GM12891 (cell line): ENCODE data around the gene DACH1.

Experiments
- DNase-seq: peaks from one replicate; pipeline ENCODE4 v3.0.0; 2011; ENCODE audit warnings: low spot score; ENCODE audit not compliant: insufficient read length
- FAIRE-seq: peaks from 2 replicates; lab custom pipeline; 2011; peaks lifted over from hg19 to GRCh38; lab: Jason Lieb, UNC
- PAX5 ChIP-seq: IDR thresholded peaks from 2 replicates; pipeline ENCODE4 v1.6.1; 2011; ENCODE audit warnings: low read length, moderate library complexity, mild to moderate bottlenecking; ENCODE audit not compliant: insufficient read depth, severe bottlenecking
- POLR2A ChIP-seq: IDR thresholded peaks from 2 replicates; pipeline ENCODE4 v1.6.1; 2011; ENCODE audit warnings: low read depth, low read length, control low read depth
- POLR2AphosphoS5 ChIP-seq: IDR thresholded peaks from 2 replicates; pipeline ENCODE4 v1.6.1; 2011; ENCODE audit warnings: low read depth, low read length, control low read depth
- POU2F2 ChIP-seq: IDR thresholded peaks from 2 replicates; pipeline ENCODE4 v1.6.1; 2011; ENCODE audit warnings: low read depth, mild to moderate bottlenecking, control low read depth, low read length, moderate library complexity
- SPI1 ChIP-seq: IDR thresholded peaks from 2 replicates; pipeline ENCODE4 v1.6.1; 2011; ENCODE audit warnings: low read depth, low read length, control low read depth
- TAF1 ChIP-seq: IDR thresholded peaks from 2 replicates; pipeline ENCODE4 v1.6.1; 2011; ENCODE audit warnings: low read depth, low read length, control low read depth

The DACH1 gene

DNA sequence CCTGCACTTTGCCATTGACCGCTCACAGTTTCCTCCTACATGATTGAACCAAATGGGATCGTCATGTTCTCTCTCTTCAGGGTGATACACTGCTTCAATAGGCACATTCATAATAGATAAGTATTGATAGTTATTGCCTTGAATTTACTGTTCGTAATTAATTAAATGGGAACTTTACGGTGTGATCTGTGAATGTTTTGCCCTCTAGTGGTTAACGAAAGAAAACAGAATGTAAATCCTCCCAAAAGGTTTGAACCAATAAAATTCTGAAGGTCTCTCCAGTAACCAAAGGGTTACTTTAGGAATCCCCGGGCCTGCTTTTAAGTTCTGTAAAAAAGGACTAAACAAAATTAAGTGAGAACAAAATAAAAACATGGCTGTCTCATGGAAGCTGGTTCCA lies 389.3 kb downstream of the DACH1 start:
- DNase-seq (no peak), FAIRE-seq (no peak)
- TF ChIP-seq POU2F2 (no peak), SPI1 (no peak), POLR2A (no peak), TAF1 (no peak), PAX5 (no peak), POLR2AphosphoS5 (no peak)

DNA sequence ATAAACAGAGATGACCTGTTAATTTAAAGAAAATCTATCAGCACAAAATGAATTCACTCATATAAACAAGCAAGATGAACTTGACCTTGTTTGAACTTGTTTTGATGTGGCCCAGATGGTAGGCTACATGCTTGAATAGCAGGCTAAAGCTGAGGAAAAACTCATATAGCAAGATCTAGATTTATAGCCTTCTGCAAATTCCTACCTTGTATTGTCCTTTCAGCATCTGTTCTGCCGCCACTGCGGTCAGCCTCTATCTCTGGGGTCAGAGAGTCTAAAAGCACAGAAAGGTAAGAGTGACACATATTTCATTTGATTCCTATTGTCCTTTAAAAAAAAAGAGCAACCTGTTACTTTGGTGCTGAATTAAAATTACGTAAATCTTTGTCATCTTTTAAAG lies 392.1 kb downstream of the DACH1 start:
- no peak for FAIRE-seq
- DNase-seq: no peak
- no peak for TF ChIP-seq SPI1
- TF ChIP-seq TAF1: no peak
- TF ChIP-seq POU2F2: no peak
- TF ChIP-seq PAX5: no peak
- TF ChIP-seq POLR2AphosphoS5: no peak
- no peak for TF ChIP-seq POLR2A

GRCh38 chr13:71469626-71470025 lies 397.4 kb downstream of the DACH1 start:
- FAIRE-seq: no peak
- TF ChIP-seq SPI1 (no peak), POLR2AphosphoS5 (no peak), PAX5 (no peak), TAF1 (no peak), POU2F2 (no peak), POLR2A (no peak)
- no peak for DNase-seq

DNA sequence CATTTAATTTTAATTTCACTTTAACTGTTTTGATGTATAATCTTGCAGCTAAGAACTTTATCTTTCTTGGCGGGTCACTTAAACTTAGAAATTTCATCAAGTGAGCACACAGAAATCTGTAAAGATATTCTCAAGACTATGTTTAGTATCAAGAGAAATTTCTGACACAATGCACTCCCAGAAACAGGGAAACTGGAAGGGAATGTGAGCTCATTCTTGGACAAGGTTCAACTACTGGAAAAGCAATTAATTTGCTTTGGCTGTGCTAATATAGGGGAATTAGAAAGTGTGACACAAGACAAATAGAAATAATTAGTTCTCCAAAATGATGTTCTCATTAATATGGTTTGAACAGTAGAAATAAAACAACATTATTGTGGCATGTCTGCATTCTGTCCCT lies 402.3 kb downstream of the DACH1 start:
- FAIRE-seq: no peak
- TF ChIP-seq POLR2A (no peak), POU2F2 (no peak), PAX5 (no peak), SPI1 (no peak), POLR2AphosphoS5 (no peak), TAF1 (no peak)
- no peak for DNase-seq

- DNase-seq (no peak), FAIRE-seq (no peak)
- TF ChIP-seq SPI1 (no peak), POLR2AphosphoS5 (no peak), TAF1 (no peak), PAX5 (no peak), POU2F2 (no peak), POLR2A (no peak)
Measured at GRCh38 chr13:71461892-71462291, 405.1 kb downstream of the DACH1 start.

DNA sequence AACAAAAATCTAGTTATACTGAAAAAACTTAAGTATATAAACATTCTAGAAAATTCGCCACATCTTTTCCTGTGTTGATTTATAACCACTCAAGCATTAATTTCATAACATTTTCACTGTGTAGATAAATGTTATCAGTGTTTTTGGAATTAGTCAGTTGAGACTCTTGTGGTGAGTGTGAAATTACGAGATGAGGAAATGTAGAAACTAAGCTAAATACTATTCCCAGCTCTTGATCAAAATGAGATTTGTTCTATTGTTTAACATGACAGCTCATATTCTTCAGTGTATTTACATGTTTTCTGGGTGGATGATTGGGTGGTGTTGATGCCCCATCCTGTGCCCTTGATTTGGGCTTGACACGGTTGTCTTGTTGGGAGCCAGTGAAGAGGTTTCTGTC lies 406.8 kb downstream of the DACH1 start:
- TF ChIP-seq POLR2A (no peak), TAF1 (no peak), POU2F2 (no peak), SPI1 (no peak), PAX5 (no peak), POLR2AphosphoS5 (no peak)
- FAIRE-seq (no peak), DNase-seq (no peak)

DNA sequence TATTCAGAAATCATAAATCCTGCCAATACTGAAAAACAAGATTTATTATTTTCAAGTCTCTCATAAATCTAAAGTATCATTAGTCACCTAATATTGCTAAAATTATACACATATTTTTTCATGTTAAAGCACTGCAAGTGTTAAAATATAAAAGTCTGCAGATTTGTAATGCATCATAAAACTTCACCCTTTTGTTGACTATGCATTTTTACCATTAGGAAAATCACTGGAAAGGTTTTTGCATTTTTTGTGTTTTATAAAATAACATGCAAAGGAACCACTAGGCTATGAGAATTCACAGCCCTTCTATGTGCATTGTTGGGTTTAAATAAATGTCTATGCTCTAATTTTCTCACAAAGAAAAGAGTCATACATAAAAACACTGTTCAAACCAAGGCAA lies 407.3 kb downstream of the DACH1 start:
- no peak for FAIRE-seq
- DNase-seq: no peak
- TF ChIP-seq TAF1 (no peak), POLR2AphosphoS5 (no peak), POLR2A (no peak), SPI1 (no peak), POU2F2 (no peak), PAX5 (no peak)

DNA sequence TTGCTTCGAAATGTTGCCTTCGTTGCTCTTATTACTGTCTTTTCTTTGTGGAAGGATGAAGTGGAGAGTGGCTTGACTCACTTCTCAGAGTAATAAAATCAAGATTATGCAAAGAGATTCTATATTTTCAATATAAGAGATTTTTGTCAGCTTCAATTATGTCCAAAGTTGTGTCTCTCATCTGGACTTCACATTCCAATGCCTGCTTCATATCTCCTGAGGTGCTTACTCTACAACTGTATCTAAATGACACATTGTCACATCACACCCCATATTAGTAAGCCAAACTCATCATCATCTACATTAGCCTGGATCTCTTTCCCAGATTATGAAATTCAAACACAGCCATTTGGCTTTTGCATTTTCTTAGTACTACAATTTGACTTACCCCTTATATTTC lies 409.4 kb downstream of the DACH1 start:
- no peak for FAIRE-seq
- no peak for TF ChIP-seq POU2F2
- TF ChIP-seq POLR2AphosphoS5: no peak
- no peak for TF ChIP-seq TAF1
- TF ChIP-seq POLR2A: no peak
- no peak for TF ChIP-seq SPI1
- TF ChIP-seq PAX5: no peak
- no peak for DNase-seq

DNA sequence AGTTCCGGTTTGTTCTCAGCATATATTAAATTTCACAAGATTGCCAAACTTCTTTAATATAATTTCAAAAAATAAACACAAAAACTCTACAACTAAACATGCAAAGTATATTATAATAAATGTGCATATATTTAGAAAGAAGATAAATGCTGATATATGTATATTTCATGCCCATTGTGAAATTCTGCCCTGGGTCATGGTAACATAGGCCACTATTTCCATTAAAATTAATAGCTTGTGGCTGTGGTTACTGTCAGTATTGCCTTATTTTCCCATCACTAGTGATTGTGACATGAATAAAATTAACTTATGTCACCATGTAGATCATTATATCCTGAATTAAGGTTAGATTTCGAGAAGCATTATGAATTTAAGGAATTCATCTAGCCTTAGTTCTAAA lies 410.9 kb downstream of the DACH1 start:
- DNase-seq: no peak
- no peak for FAIRE-seq

GRCh38 chr13:71454509-71454908 lies 412.5 kb downstream of the DACH1 start:
- no peak for TF ChIP-seq TAF1
- no peak for TF ChIP-seq POLR2AphosphoS5
- DNase-seq (no peak), FAIRE-seq (no peak)

More for the DNA sequence above, 410.9 kb downstream of the DACH1 start:
- no peak for TF ChIP-seq PAX5
- no peak for TF ChIP-seq TAF1
- no peak for TF ChIP-seq POU2F2
- no peak for TF ChIP-seq POLR2AphosphoS5
- no peak for TF ChIP-seq POLR2A
- no peak for TF ChIP-seq SPI1

GRCh38 chr13:71448080-71448630 lies 418.8 kb downstream of the DACH1 start:
- no peak for DNase-seq
- TF ChIP-seq PAX5 (no peak), TAF1 (no peak), POLR2AphosphoS5 (no peak), POLR2A (no peak), SPI1 (no peak)
- FAIRE-seq: no peak
